ENCODE results near the gene DLGAP1. TPM values are rescaled to one million over a fixed set of nuclear protein-coding genes. Genes with fewer than 3 reads are reported as not detected.

Gene DLGAP1
- total RNA-seq, 2 experiments from 2014 or later = not detected

DNA sequence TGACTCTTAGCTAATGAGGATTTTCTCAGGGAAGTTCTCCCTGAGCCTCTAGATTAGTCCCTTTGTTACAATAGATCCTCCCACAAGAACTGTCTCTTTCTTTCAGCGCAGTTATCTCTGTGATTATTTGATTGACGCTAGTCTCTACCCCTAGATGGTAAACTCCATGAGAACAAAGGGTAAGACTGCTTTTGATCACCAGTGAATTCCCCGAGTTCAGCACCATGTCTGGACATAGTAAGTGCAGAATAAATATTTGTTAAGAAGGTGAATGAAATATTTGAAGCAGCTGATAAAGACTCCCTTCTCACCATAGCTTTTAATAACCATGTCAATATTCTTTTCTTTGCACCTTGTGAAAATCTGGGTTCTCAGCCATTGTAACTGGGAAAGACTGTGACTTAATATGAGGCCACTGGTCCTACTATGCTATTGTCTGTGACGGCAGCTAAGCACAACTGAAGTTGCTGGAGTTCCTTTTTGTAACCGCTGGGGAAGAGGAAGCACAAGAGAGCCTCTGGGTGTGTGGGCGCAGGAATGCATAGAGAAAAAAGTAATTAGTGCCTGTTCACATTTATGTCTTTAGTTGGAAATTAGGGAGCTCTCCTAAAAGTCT, 790.4 kb downstream of the DLGAP1 start:
- no peak for ATAC-seq
- no peaks in the 10 kb centered on the region for H3K9me3 Mint-ChIP-seq (ENCODE audit: insufficient read depth)
- CTCF ChIA-PET = interaction anchor here (0.7 to 7.3 kb wide), 28 partner anchors 11 to 401 kb away, joined by 3 to 214 read pairs (median 6); no protein-coding TSS in a partner anchor
- H3K27ac Mint-ChIP-seq = no peak overlapping the region
- no peak overlapping the region for H3K4me3 Mint-ChIP-seq
- no peaks in the 10 kb centered on the region for H3K36me3 Mint-ChIP-seq (ENCODE audit: low read depth)
- H3K27me3 Mint-ChIP-seq (ENCODE audit: low read depth) = no peaks in the 10 kb centered on the region
- H3K4me1 Mint-ChIP-seq (ENCODE audit: low read depth) = peaks cover 35% of the 10 kb centered on the region
- POLR2A ChIA-PET = interaction anchor here (1.2 to 1.8 kb wide), 4 partner anchors 62 to 403 kb away, joined by 3 to 7 read pairs (median 5); partner anchors contain the start of gene MYL12B
- DNase-seq = no peak

GRCh38 chr18:3663870-3664512, 791.1 kb downstream of the DLGAP1 start:
- POLR2A ChIA-PET = interaction anchor here (1.2 to 1.8 kb wide), 2 partner anchors 70 to 403 kb away, joined by 4 to 7 read pairs; partner anchors contain the start of gene MYL12B

DNA sequence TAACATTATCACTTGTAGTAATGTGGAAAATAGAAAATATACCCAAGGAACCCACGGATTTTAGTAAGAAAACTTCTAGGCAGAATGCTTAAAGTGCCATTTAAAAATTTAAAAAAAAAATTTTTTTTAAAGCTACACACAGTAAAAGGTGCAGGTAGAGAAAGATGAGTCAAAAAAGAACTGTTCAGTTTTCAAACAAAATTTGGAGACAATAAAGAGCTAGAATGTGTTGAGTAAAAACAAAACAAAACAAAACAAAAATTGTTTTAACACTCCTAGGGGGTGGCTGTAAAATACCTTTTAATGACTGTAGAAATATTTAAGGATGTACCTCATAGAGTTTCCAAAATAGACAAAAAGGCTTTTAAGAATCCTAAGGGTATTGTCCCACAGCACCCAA, 793.1 kb downstream of the DLGAP1 start:
- ATAC-seq (no peak), DNase-seq (no peak)
- ChIA-PET CTCF (interaction anchor here (1.0 to 7.3 kb wide), 7 partner anchors 56 to 385 kb away, joined by 3 to 214 read pairs (median 9); no protein-coding TSS in a partner anchor), POLR2A (interaction anchor here (0.6 to 2.1 kb wide), 2 partner anchors 55 to 68 kb away, joined by 3 to 11 read pairs; no protein-coding TSS in a partner anchor)
- no peaks in the 10 kb centered on the region for H3K9me3 Mint-ChIP-seq (ENCODE audit: insufficient read depth)
- H3K27me3 Mint-ChIP-seq (ENCODE audit: low read depth) = no peaks in the 10 kb centered on the region
- no peaks in the 10 kb centered on the region for H3K36me3 Mint-ChIP-seq (ENCODE audit: low read depth)
- H3K4me3 Mint-ChIP-seq = no peak overlapping the region
- peaks cover 35% of the 10 kb centered on the region for H3K4me1 Mint-ChIP-seq (ENCODE audit: low read depth)
- no peak overlapping the region for H3K27ac Mint-ChIP-seq

More at GRCh38 chr18:3663870-3664512, 791.1 kb downstream of the DLGAP1 start:
- Mint-ChIP-seq H3K4me1 (ENCODE audit: low read depth) (peaks cover 35% of the 10 kb centered on the region), H3K9me3 (ENCODE audit: insufficient read depth) (no peaks in the 10 kb centered on the region), H3K27me3 (ENCODE audit: low read depth) (no peaks in the 10 kb centered on the region), H3K36me3 (ENCODE audit: low read depth) (no peaks in the 10 kb centered on the region), H3K4me3 (no peak overlapping the region), H3K27ac (no peak overlapping the region)
- CTCF ChIA-PET = interaction anchor here (1.1 to 7.3 kb wide), 17 partner anchors 15 to 387 kb away, joined by 3 to 214 read pairs (median 16); no protein-coding TSS in a partner anchor
- no peak for ATAC-seq
- DNase-seq = no peak

- no peaks in the 10 kb centered on the region for H3K27me3 Mint-ChIP-seq (ENCODE audit: low read depth)
- H3K4me3 Mint-ChIP-seq = no peak overlapping the region
- no peak for DNase-seq
- POLR2A ChIA-PET = interaction anchor here (2.1 kb wide), 1 partner anchor 67 kb away, joined by 11 read pairs; no protein-coding TSS in a partner anchor
- no peak overlapping the region for H3K27ac Mint-ChIP-seq
- H3K9me3 Mint-ChIP-seq (ENCODE audit: insufficient read depth) = no peaks in the 10 kb centered on the region
- H3K36me3 Mint-ChIP-seq (ENCODE audit: low read depth) = no peaks in the 10 kb centered on the region
- H3K4me1 Mint-ChIP-seq (ENCODE audit: low read depth) = peaks cover 34% of the 10 kb centered on the region
- no peak for ATAC-seq
- CTCF ChIA-PET = interaction anchor here (0.9 to 7.3 kb wide), 6 partner anchors 66 to 384 kb away, joined by 4 to 214 read pairs (median 10); no protein-coding TSS in a partner anchor
These were observed 794.2 kb downstream of the DLGAP1 start for GRCh38 chr18:3660739-3661515.

DNA sequence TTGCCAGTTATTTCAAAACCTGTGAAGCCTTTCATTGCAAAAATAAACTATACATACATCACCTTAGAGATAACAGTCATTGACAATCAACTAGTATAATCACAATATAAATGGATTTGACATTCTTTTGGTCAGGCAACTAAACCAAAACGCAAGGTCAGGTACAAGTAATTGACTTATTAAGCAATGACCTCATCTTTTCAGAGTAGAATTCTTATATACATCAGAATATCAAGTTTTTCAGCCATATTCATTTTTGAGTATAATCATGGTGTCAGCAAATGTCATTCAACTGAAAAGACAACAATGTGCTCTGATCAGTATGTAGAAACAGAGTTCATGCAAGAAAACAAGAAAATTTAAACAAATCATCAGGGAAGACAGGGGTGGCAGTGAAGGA, 796.6 kb downstream of the DLGAP1 start:
- ChIA-PET POLR2A (interaction anchor here (0.7 kb wide), 1 partner anchor 53 kb away, joined by 3 read pairs; no protein-coding TSS in a partner anchor), CTCF (interaction anchor here (1.1 to 2.0 kb wide), 3 partner anchors 64 to 376 kb away, joined by 3 to 5 read pairs (median 4); no protein-coding TSS in a partner anchor)
- Mint-ChIP-seq H3K36me3 (ENCODE audit: low read depth) (no peaks in the 10 kb centered on the region), H3K4me1 (ENCODE audit: low read depth) (peaks cover 22% of the 10 kb centered on the region), H3K27ac (no peak overlapping the region), H3K27me3 (ENCODE audit: low read depth) (no peaks in the 10 kb centered on the region), H3K4me3 (no peak overlapping the region), H3K9me3 (ENCODE audit: insufficient read depth) (no peaks in the 10 kb centered on the region)
- DNase-seq (no peak), ATAC-seq (no peak)

GRCh38 chr18:3655254-3656050, 799.7 kb downstream of the DLGAP1 start:
- no peak for ATAC-seq
- CTCF ChIA-PET = no interaction called here

GRCh38 chr18:3654442-3655253, 800.5 kb downstream of the DLGAP1 start:
- Mint-ChIP-seq H3K9me3 (ENCODE audit: insufficient read depth) (no peaks in the 10 kb centered on the region), H3K27me3 (ENCODE audit: low read depth) (no peaks in the 10 kb centered on the region), H3K36me3 (ENCODE audit: low read depth) (no peaks in the 10 kb centered on the region), H3K4me3 (no peak overlapping the region), H3K27ac (no peak overlapping the region), H3K4me1 (ENCODE audit: low read depth) (peaks cover 12% of the 10 kb centered on the region)
- POLR2A ChIA-PET = no interaction called here
- CTCF ChIA-PET = interaction anchor here (1.1 kb wide), 1 partner anchor 28 kb away, joined by 3 read pairs; no protein-coding TSS in a partner anchor
- ATAC-seq = no peak
- DNase-seq = no peak

More at GRCh38 chr18:3655254-3656050, 799.7 kb downstream of the DLGAP1 start:
- Mint-ChIP-seq H3K27ac (no peak overlapping the region), H3K4me1 (ENCODE audit: low read depth) (peaks cover 15% of the 10 kb centered on the region), H3K9me3 (ENCODE audit: insufficient read depth) (no peaks in the 10 kb centered on the region), H3K27me3 (ENCODE audit: low read depth) (no peaks in the 10 kb centered on the region), H3K4me3 (no peak overlapping the region), H3K36me3 (ENCODE audit: low read depth) (no peaks in the 10 kb centered on the region)
- POLR2A ChIA-PET = no interaction called here
- DNase-seq = no peak

GRCh38 chr18:3653851-3654441, 801.2 kb downstream of the DLGAP1 start:
- Mint-ChIP-seq H3K27me3 (ENCODE audit: low read depth) (no peaks in the 10 kb centered on the region), H3K4me3 (no peak overlapping the region), H3K27ac (no peak overlapping the region), H3K9me3 (ENCODE audit: insufficient read depth) (no peaks in the 10 kb centered on the region), H3K36me3 (ENCODE audit: low read depth) (no peaks in the 10 kb centered on the region), H3K4me1 (ENCODE audit: low read depth) (peaks cover 12% of the 10 kb centered on the region)
- ChIA-PET CTCF (interaction anchor here (0.9 to 1.2 kb wide), 3 partner anchors 12 to 118 kb away, joined by 3 to 8 read pairs (median 3); no protein-coding TSS in a partner anchor), POLR2A (no interaction called here)
- no peak for DNase-seq
- ATAC-seq = no peak

DNA sequence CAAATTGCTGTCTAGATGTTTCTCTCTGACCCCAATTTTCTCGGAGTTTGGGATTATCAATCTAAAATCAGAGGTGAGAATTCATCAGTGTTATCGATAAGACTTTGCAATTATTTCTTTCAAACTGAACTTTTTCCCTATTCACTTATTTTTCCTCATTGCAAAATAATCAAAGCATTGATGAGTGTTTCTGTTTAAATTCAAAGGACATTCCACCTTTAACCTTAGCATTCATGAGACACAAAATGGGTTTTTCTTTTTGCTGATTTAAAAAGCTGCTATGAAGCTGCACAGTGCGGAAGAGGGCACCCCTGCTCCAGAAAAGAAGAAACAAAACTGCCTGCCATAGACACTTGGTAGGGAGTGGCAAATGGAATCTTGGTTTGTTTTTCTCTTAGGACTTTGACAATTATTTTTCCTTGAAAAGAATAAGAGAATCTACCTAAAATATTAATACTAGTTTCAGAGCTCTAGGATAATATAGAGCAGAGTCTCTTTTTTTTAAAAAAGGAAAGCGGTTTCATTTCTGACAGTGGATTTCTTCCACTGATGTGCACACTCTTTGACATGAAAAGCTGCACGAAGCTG, 801.8 kb downstream of the DLGAP1 start:
- Mint-ChIP-seq H3K4me3 (no peak overlapping the region), H3K36me3 (ENCODE audit: low read depth) (no peaks in the 10 kb centered on the region), H3K4me1 (ENCODE audit: low read depth) (peaks cover 14% of the 10 kb centered on the region), H3K27me3 (ENCODE audit: low read depth) (no peaks in the 10 kb centered on the region), H3K9me3 (ENCODE audit: insufficient read depth) (no peaks in the 10 kb centered on the region), H3K27ac (no peak overlapping the region)
- ATAC-seq = no peak
- POLR2A ChIA-PET = no interaction called here
- CTCF ChIA-PET = interaction anchor here (0.9 to 1.2 kb wide), 3 partner anchors 13 to 118 kb away, joined by 3 to 8 read pairs (median 3); no protein-coding TSS in a partner anchor
- DNase-seq = no peak
